Choroid plexus epithelial cell (primary cell): ENCODE data around the gene LMX1A.

Source experiments
- DNase-seq: peaks from one replicate; pipeline ENCODE4 v3.0.0-alpha.2; 2010; ENCODE audit warnings: low read depth
- H3K4me3 ChIP-seq: 2 replicates; pipeline ENCODE4 v1.5.1; 2011; ENCODE audit warnings: low read depth, mild to moderate bottlenecking, control low read depth, low read length, moderate library complexity
- TF ChIP-seq, protein P1 (sequence below): conservative IDR thresholded peaks from 2 replicates; pipeline ENCODE4 v1.5.1; 2011; ENCODE audit warnings: low read depth, mild to moderate bottlenecking, control low read depth, inconsistent platforms, low read length, moderate library complexity

Gene LMX1A

DNA sequence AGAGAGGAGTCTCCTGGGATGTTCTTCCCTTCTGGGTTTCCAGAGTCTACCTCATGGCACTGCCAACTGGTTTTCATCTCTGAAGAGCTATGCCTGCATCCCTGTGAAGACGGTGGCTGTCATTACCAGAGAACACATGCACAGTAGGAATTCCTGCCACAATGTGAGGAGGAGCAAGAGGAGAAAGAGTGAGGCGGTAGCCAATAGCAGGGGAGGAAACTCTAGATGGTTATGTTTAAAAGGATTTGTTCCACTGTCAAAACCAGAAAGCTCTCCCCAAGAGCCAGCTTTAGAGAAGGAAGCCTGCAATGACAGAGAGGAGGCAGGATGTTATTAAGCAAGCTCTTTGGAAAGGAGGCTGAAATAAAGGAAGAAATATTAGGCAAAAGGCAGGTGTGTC lies 12.3 kb downstream of the LMX1A start:
- H3K4me3 ChIP-seq: no peak overlapping the region
- no peak for DNase-seq
- TF ChIP-seq, protein P1, sequence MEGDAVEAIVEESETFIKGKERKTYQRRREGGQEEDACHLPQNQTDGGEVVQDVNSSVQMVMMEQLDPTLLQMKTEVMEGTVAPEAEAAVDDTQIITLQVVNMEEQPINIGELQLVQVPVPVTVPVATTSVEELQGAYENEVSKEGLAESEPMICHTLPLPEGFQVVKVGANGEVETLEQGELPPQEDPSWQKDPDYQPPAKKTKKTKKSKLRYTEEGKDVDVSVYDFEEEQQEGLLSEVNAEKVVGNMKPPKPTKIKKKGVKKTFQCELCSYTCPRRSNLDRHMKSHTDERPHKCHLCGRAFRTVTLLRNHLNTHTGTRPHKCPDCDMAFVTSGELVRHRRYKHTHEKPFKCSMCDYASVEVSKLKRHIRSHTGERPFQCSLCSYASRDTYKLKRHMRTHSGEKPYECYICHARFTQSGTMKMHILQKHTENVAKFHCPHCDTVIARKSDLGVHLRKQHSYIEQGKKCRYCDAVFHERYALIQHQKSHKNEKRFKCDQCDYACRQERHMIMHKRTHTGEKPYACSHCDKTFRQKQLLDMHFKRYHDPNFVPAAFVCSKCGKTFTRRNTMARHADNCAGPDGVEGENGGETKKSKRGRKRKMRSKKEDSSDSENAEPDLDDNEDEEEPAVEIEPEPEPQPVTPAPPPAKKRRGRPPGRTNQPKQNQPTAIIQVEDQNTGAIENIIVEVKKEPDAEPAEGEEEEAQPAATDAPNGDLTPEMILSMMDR: no peak

GRCh38 chr1:165342587-165342986 lies 13.9 kb downstream of the LMX1A start:
- no peak for DNase-seq
- TF ChIP-seq, protein P1: no peak
- H3K4me3 ChIP-seq: no peak overlapping the region

GRCh38 chr1:165342168-165342567 lies 14.3 kb downstream of the LMX1A start:
- no peak overlapping the region for H3K4me3 ChIP-seq
- TF ChIP-seq, protein P1: no peak
- DNase-seq: no peak

DNA sequence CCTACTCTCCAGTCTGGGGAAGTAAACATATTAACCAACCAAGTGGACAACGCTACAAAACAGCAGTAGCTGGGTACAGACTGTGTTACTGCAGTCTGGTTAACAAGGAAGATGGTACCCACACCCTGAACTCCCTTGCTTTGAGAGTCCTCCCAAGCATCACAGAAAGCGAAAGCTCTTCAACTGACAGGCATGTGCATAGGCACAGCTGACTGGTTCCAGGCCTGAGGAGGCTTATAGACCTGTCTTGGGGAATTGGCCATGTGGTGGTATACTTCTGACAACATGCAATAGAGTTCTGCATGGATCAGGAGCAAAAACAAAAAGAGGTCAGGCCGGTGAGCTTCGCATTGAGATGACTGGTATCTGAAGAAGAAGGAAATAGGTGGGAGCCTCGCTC lies 17.4 kb downstream of the LMX1A start:
- TF ChIP-seq, protein P1: no peak
- no peak overlapping the region for H3K4me3 ChIP-seq
- DNase-seq: no peak

- no peak overlapping the region for H3K4me3 ChIP-seq
- TF ChIP-seq, protein P1: no peak
- DNase-seq: no peak
Measured at GRCh38 chr1:165330483-165330882, 26.0 kb downstream of the LMX1A start.

DNA sequence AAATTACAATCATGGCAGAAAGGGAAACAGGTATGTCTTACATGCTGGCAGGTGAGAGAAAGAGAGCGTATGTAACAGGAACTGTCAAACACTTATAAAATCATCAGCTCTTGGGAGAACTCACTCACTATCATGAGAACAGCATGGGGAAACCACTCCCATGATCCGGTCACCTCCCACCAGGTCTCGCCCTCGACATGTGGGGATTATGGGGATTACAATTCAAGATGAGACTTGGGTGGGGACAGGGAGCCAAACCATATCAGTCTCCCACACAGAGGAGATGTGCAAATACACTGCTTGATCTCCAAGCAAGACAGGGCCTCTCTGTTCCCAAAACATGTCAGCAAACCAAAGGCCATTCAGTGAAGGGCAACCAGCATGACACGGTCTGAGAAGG lies 27.4 kb downstream of the LMX1A start:
- DNase-seq: no peak
- H3K4me3 ChIP-seq: no peak overlapping the region
- TF ChIP-seq, protein P1: no peak

DNA sequence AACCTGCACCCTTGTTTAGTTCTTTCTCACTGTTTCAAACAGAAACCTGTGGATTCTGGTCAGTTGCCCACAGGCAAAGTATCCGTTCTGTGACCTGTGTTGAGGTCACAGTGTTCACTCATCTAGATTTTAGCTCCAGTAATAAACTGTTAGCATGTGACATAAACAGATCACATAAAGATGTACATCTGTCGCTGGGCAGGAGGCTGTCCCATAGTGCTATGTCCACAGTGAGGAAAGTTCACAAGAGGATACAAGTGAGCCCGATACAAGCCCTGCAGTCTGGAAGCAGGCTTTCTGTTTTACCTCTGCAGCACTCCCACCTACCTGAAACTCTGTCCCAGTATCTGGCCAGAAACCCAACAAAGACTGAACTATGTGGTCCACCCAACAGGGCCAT lies 28.4 kb downstream of the LMX1A start:
- TF ChIP-seq, protein P1: no peak
- no peak for DNase-seq
- no peak overlapping the region for H3K4me3 ChIP-seq
